ENCODE measurements around the gene SULT1E1. TPM values are rescaled to one million over a fixed set of nuclear protein-coding genes. Genes with fewer than 3 reads are reported as not detected.

SULT1E1 gene
- total and polyA plus RNA-seq, 4 donors: 1.8 to 63.0 (median 20.4) TPM

DNA sequence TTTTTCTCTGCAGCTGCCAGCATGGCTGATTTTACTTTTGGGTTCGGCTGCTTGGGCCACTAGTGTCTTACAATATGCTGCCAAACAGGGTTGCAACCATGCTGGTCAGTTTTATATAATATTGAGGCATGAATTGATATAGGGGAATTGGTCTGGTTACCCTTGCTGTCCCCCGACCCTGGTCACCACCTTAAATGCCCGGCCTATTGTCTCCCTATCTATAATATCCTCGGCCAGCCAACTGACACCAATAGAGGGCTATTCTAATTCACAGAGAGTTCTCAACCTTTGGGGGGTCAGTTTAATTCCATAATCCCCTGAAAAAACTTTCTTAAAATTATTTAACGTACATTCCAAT is 28.7 kb downstream of the SULT1E1 start:
- 74% methylated on average over 5 of the region's 5 CpGs for WGBS
- Histone ChIP-seq H3K4me1 (ENCODE audit: control insufficient read depth in 4 of 4, insufficient read depth in 4 of 4, low read length in 3 of 4) (peaks cover 11 to 42% (median 36%) of the 10 kb centered on the region in 4 donors), H3K4me3 (ENCODE audit: low read depth in 1 of 3, low read length in 3 of 3) (no peak overlapping the region), H3K27me3 (ENCODE audit: control insufficient read depth in 4 of 4, insufficient read depth in 4 of 4, low read length in 3 of 4) (no peaks in the 10 kb centered on the region), H3K9ac (ENCODE audit: low read depth in 1 of 2, low read length in 2 of 2) (no peak overlapping the region), H3K27ac (ENCODE audit: low read depth in 1 of 2, low read length in 2 of 2) (peak overlapping the region; percentile 38 to 70), H3K36me3 (ENCODE audit: control insufficient read depth in 4 of 4, insufficient read depth in 3 of 4, low read depth in 1 of 4, low read length in 3 of 4) (no peaks in the 10 kb centered on the region), H3K9me3 (ENCODE audit: control insufficient read depth in 4 of 4, low read length in 3 of 4) (no peaks in the 10 kb centered on the region)
- TF ChIP-seq HNF4G (IDR thresholded peaks at IDR 0.05) (no peak), EGR1 (IDR thresholded peaks at IDR 0.05; ENCODE audit: low read depth in 2 of 2) (no peak), JUND (IDR thresholded peaks at IDR 0.05) (no peak), GABPA (IDR thresholded peaks at IDR 0.05 in 1 of 2, conservative IDR thresholded peaks at IDR 0.05 in 1 of 2) (no peak), FOXA2 (IDR thresholded peaks at IDR 0.05) (no peak), RXRA (IDR thresholded peaks at IDR 0.05) (no peak), NR2F2 (IDR thresholded peaks at IDR 0.05) (no peak), TAF1 (conservative IDR thresholded peaks at IDR 0.05) (no peak), SP1 (IDR thresholded peaks at IDR 0.05) (no peak), FOXA1 (IDR thresholded peaks at IDR 0.05) (no peak), YY1 (IDR thresholded peaks at IDR 0.05) (no peak)
- TF ChIP-seq, protein P1, sequence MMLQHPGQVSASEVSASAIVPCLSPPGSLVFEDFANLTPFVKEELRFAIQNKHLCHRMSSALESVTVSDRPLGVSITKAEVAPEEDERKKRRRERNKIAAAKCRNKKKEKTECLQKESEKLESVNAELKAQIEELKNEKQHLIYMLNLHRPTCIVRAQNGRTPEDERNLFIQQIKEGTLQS (IDR thresholded peaks at IDR 0.05): no peak
- TF ChIP-seq, protein P2, sequence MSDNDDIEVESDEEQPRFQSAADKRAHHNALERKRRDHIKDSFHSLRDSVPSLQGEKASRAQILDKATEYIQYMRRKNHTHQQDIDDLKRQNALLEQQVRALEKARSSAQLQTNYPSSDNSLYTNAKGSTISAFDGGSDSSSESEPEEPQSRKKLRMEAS (IDR thresholded peaks at IDR 0.05): no peak
- TF ChIP-seq, protein P3, sequence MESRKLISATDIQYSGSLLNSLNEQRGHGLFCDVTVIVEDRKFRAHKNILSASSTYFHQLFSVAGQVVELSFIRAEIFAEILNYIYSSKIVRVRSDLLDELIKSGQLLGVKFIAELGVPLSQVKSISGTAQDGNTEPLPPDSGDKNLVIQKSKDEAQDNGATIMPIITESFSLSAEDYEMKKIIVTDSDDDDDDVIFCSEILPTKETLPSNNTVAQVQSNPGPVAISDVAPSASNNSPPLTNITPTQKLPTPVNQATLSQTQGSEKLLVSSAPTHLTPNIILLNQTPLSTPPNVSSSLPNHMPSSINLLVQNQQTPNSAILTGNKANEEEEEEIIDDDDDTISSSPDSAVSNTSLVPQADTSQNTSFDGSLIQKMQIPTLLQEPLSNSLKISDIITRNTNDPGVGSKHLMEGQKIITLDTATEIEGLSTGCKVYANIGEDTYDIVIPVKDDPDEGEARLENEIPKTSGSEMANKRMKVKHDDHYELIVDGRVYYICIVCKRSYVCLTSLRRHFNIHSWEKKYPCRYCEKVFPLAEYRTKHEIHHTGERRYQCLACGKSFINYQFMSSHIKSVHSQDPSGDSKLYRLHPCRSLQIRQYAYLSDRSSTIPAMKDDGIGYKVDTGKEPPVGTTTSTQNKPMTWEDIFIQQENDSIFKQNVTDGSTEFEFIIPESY (IDR thresholded peaks at IDR 0.05): no peak
- TF ChIP-seq, protein P4, sequence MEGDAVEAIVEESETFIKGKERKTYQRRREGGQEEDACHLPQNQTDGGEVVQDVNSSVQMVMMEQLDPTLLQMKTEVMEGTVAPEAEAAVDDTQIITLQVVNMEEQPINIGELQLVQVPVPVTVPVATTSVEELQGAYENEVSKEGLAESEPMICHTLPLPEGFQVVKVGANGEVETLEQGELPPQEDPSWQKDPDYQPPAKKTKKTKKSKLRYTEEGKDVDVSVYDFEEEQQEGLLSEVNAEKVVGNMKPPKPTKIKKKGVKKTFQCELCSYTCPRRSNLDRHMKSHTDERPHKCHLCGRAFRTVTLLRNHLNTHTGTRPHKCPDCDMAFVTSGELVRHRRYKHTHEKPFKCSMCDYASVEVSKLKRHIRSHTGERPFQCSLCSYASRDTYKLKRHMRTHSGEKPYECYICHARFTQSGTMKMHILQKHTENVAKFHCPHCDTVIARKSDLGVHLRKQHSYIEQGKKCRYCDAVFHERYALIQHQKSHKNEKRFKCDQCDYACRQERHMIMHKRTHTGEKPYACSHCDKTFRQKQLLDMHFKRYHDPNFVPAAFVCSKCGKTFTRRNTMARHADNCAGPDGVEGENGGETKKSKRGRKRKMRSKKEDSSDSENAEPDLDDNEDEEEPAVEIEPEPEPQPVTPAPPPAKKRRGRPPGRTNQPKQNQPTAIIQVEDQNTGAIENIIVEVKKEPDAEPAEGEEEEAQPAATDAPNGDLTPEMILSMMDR (IDR thresholded peaks at IDR 0.05; ENCODE audit: low read depth, low read length, missing input control): no peak
- TF ChIP-seq, protein P5, sequence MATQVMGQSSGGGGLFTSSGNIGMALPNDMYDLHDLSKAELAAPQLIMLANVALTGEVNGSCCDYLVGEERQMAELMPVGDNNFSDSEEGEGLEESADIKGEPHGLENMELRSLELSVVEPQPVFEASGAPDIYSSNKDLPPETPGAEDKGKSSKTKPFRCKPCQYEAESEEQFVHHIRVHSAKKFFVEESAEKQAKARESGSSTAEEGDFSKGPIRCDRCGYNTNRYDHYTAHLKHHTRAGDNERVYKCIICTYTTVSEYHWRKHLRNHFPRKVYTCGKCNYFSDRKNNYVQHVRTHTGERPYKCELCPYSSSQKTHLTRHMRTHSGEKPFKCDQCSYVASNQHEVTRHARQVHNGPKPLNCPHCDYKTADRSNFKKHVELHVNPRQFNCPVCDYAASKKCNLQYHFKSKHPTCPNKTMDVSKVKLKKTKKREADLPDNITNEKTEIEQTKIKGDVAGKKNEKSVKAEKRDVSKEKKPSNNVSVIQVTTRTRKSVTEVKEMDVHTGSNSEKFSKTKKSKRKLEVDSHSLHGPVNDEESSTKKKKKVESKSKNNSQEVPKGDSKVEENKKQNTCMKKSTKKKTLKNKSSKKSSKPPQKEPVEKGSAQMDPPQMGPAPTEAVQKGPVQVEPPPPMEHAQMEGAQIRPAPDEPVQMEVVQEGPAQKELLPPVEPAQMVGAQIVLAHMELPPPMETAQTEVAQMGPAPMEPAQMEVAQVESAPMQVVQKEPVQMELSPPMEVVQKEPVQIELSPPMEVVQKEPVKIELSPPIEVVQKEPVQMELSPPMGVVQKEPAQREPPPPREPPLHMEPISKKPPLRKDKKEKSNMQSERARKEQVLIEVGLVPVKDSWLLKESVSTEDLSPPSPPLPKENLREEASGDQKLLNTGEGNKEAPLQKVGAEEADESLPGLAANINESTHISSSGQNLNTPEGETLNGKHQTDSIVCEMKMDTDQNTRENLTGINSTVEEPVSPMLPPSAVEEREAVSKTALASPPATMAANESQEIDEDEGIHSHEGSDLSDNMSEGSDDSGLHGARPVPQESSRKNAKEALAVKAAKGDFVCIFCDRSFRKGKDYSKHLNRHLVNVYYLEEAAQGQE (IDR thresholded peaks at IDR 0.05): no peak
- no peak for DNase-seq (ENCODE audit: low spot score)
